Choroid plexus epithelial cell (primary cell): ENCODE data around the gene RAB40AL.

Source experiments
- DNase-seq: peaks from one replicate; pipeline ENCODE4 v3.0.0-alpha.2; 2010; ENCODE audit warnings: low read depth
- H3K4me3 ChIP-seq: 2 replicates; pipeline ENCODE4 v1.5.1; 2011; ENCODE audit warnings: low read depth, mild to moderate bottlenecking, control low read depth, low read length, moderate library complexity
- CTCF ChIP-seq: conservative IDR thresholded peaks from 2 replicates; pipeline ENCODE4 v1.5.1; 2011; ENCODE audit warnings: low read depth, mild to moderate bottlenecking, control low read depth, inconsistent platforms, low read length, moderate library complexity

The RAB40AL gene

GRCh38 chrX:102979536-102979935 is 42.5 kb downstream of the RAB40AL start:
- no peak for DNase-seq
- TF ChIP-seq CTCF, result no peak

GRCh38 chrX:102983205-102983604 is 46.1 kb downstream of the RAB40AL start:
- H3K4me3 ChIP-seq, result no peak overlapping the region
- no peak for TF ChIP-seq CTCF
- DNase-seq, result no peak

More at GRCh38 chrX:102979536-102979935, 42.5 kb downstream of the RAB40AL start:
- no peak overlapping the region for H3K4me3 ChIP-seq

- TF ChIP-seq CTCF, result no peak
- H3K4me3 ChIP-seq, result no peak overlapping the region
- no peak for DNase-seq
Measured at GRCh38 chrX:102985192-102985591, 48.1 kb downstream of the RAB40AL start.
